Islet precursor cell (in vitro differentiated cells): ENCODE results near the gene CALB2.

Experiments used
- DNase-seq: peaks from one replicate; pipeline ENCODE4 v3.0.0-alpha.2; 2018

The CALB2 gene

GRCh38 chr16:71353736-71354135, 4.8 kb upstream of the CALB2 start:
- peak; percentile 43 for DNase-seq

- DNase-seq: peak; percentile 21
Measured at GRCh38 chr16:71354156-71354555, 4.4 kb upstream of the CALB2 start.

GRCh38 chr16:71356051-71356740, 2.3 kb upstream of the CALB2 start:
- DNase-seq: peak; percentile 45

- DNase-seq: peak; percentile 14
Measured at GRCh38 chr16:71356936-71357335, 1.6 kb upstream of the CALB2 start.

- DNase-seq: no peak
Measured at GRCh38 chr16:71357681-71358080, 842 bp upstream of the CALB2 start.

- no peak for DNase-seq
Measured at GRCh38 chr16:71359431-71359830, 908 bp downstream of the CALB2 start.

- DNase-seq: peak; percentile 87
Measured at GRCh38 chr16:71360378-71360777, 1.9 kb downstream of the CALB2 start.

- no peak for DNase-seq
Measured at GRCh38 chr16:71364133-71364681, 5.7 kb downstream of the CALB2 start.

- DNase-seq: no peak
Measured at GRCh38 chr16:71365021-71365420, 6.5 kb downstream of the CALB2 start.

- peak; percentile 91 for DNase-seq
Measured at GRCh38 chr16:71367241-71367976, 8.9 kb downstream of the CALB2 start.

- DNase-seq: no peak
Measured at GRCh38 chr16:71368958-71369357, 10.4 kb downstream of the CALB2 start.

GRCh38 chr16:71369494-71369893, 11.0 kb downstream of the CALB2 start:
- no peak for DNase-seq

GRCh38 chr16:71371237-71371636, 12.7 kb downstream of the CALB2 start:
- DNase-seq: no peak

- DNase-seq: no peak
Measured at GRCh38 chr16:71373073-71373472, 14.6 kb downstream of the CALB2 start.

GRCh38 chr16:71376465-71377157, 18.1 kb downstream of the CALB2 start:
- no peak for DNase-seq

- DNase-seq: no peak
Measured at GRCh38 chr16:71379711-71380110, 21.2 kb downstream of the CALB2 start.

GRCh38 chr16:71380831-71381230, 22.3 kb downstream of the CALB2 start:
- no peak for DNase-seq

GRCh38 chr16:71383054-71383773, 24.7 kb downstream of the CALB2 start:
- DNase-seq: peak; percentile 83

GRCh38 chr16:71384073-71384724, 25.7 kb downstream of the CALB2 start:
- DNase-seq: no peak

- DNase-seq: no peak
Measured at GRCh38 chr16:71387045-71387871, 28.7 kb downstream of the CALB2 start.

GRCh38 chr16:71389330-71389729, 30.8 kb downstream of the CALB2 start:
- no peak for DNase-seq
